HuH-7.5 (cell line): ENCODE results near the gene SMG1.
"Not testable (repeated sequence)": the region's sequence is repeated elsewhere in the genome, so short reads cannot be mapped to it uniquely, and the experiment has no call there.

Source experiments
- DNase-seq: peaks from one replicate; pipeline ENCODE4 v3.0.0; 2011; ENCODE audit warnings: low spot score

The SMG1 gene

GRCh38 chr16:18759598-18760520, 166.3 kb downstream of the SMG1 start:
- not testable (repeated sequence) for DNase-seq

GRCh38 chr16:18757960-18758660, 168.1 kb downstream of the SMG1 start:
- DNase-seq, result not testable (repeated sequence)

GRCh38 chr16:18756639-18757038, 169.6 kb downstream of the SMG1 start:
- DNase-seq, result not testable (repeated sequence)
